GM19238 (cell line): ENCODE results near the gene PLOD2.
"Not testable (repeated sequence)": the region's sequence is repeated elsewhere in the genome, so short reads cannot be mapped to it uniquely, and the experiment has no call there.

ENCODE experiments used
- DNase-seq: peaks from one replicate; pipeline ENCODE4 v3.0.0; 2011; ENCODE audit warnings: low spot score; ENCODE audit not compliant: insufficient read length

PLOD2 gene

GRCh38 chr3:146139586-146140110 lies 21.3 kb downstream of the PLOD2 start:
- DNase-seq, result no peak

GRCh38 chr3:146138902-146139301 lies 22.1 kb downstream of the PLOD2 start:
- no peak for DNase-seq

GRCh38 chr3:146136647-146137046 lies 24.3 kb downstream of the PLOD2 start:
- DNase-seq, result no peak

GRCh38 chr3:146134348-146135117 lies 26.5 kb downstream of the PLOD2 start:
- DNase-seq, result no peak

- no peak for DNase-seq
Observed at GRCh38 chr3:146133441-146133840, 27.5 kb downstream of the PLOD2 start.

- DNase-seq, result no peak
Observed at GRCh38 chr3:146131616-146132410, 29.2 kb downstream of the PLOD2 start.

- DNase-seq, result no peak
Observed at GRCh38 chr3:146130881-146131371, 30.1 kb downstream of the PLOD2 start.

GRCh38 chr3:146129750-146130149 lies 31.2 kb downstream of the PLOD2 start:
- DNase-seq, result no peak

GRCh38 chr3:146128939-146129338 lies 32.0 kb downstream of the PLOD2 start:
- no peak for DNase-seq

GRCh38 chr3:146128179-146128578 lies 32.8 kb downstream of the PLOD2 start:
- DNase-seq, result no peak

- no peak for DNase-seq
Observed at GRCh38 chr3:146125951-146126350, 35.0 kb downstream of the PLOD2 start.

GRCh38 chr3:146124126-146124801 lies 36.7 kb downstream of the PLOD2 start:
- no peak for DNase-seq

GRCh38 chr3:146117406-146118285 lies 43.3 kb downstream of the PLOD2 start:
- DNase-seq, result no peak

- DNase-seq, result no peak
Observed at GRCh38 chr3:146115619-146116018, 45.4 kb downstream of the PLOD2 start.

- DNase-seq, result not testable (repeated sequence)
Observed at GRCh38 chr3:146113804-146114203, 47.2 kb downstream of the PLOD2 start.

- DNase-seq, result no peak
Observed at GRCh38 chr3:146111337-146111736, 49.6 kb downstream of the PLOD2 start.

- DNase-seq, result no peak
Observed at GRCh38 chr3:146110161-146110560, 50.8 kb downstream of the PLOD2 start.

GRCh38 chr3:146106986-146107385 lies 54.0 kb downstream of the PLOD2 start:
- no peak for DNase-seq

- DNase-seq, result no peak
Observed at GRCh38 chr3:146104068-146104467, 56.9 kb downstream of the PLOD2 start.

GRCh38 chr3:146102885-146103284 lies 58.1 kb downstream of the PLOD2 start:
- no peak for DNase-seq

- no peak for DNase-seq
Observed at GRCh38 chr3:146101538-146101937, 59.4 kb downstream of the PLOD2 start.
